HG03565 (cell line): ENCODE results near the gene IGF2BP2.
"Not testable (repeated sequence)": the region's sequence is repeated elsewhere in the genome, so short reads cannot be mapped to it uniquely, and the experiment has no call there.

Experiments
- ATAC-seq: cut with Tn5 transposase; IDR thresholded peaks from one replicate; pipeline ENCODE4 v1.9.1; 2021; ENCODE audit warnings: mild to moderate bottlenecking, moderate library complexity; ENCODE audit not compliant: unreplicated experiment

The IGF2BP2 gene

DNA sequence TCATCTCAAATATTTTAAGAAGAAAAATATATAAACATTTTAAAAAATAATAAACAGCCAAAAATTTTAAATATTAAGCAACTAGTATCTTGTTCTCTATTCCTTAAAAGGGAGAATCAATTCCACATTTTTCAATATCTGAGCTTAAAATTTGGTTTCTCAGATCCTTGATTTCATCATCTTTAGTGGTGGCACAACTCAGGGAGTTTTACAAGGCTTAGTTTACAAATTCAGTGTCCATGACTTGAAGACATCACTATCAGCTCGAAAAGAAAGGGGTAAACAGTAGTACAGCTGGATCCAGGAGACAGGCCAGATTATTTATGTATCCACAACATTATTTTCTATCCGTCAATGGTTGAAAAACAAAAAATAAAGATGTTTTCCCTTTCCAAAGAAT is 11.6 kb downstream of the IGF2BP2 start:
- ATAC-seq = no peak

- no peak for ATAC-seq
Observed at GRCh38 chr3:185807445-185808068, 17.3 kb downstream of the IGF2BP2 start.

DNA sequence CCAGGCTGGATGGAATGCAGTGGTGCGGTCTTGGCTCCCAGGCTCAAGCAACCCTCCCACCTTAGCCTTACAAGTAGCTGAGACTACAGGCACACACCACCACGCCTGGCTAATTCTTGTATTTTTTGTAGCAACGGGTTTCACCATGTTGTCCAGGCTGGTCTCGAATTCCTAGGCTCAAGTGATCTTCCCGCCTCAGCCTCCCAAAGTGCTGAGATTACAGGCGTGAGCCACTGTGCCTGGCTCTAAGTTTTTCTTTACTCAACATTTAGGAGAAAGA is 26.1 kb downstream of the IGF2BP2 start:
- not testable (repeated sequence) for ATAC-seq

- no peak for ATAC-seq
Observed at GRCh38 chr3:185797993-185798830, 26.6 kb downstream of the IGF2BP2 start.

DNA sequence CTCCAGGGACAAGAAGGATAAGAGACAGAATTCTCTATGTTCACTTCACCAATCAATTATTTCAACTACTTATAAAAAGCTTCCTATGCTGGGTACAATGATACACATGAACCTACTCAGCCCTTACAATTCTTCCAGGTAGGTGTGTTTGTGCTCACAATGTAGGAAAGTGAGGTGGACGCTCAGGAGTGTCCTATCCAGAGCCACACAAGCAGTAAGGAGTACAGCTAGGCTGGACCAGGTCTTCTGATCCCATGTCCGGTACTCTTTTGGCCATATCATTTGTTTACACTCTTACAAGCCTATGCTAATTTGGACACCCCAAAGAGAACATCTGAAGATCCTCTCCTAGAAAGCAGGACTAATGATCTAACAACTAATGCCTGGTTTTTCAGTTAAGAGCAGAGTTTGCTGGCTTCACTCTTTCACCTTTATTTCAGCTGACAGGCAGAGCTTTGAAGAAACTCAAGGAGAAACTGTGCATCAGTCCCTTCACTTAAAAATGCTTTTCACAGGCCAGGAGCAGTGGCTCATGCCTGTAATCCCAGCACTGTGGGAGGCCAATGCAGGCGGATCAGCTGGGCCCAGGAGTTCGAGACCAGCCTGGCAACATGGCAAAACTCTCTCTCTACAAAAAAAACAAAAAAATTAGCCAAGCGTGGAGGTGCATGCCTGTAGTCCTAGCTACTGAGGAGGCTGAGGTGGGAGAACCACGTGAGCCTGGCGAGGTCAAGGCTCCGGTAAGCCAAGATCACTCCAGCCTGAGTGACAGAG is 27.5 kb downstream of the IGF2BP2 start:
- no peak for ATAC-seq

- no peak for ATAC-seq
Observed at GRCh38 chr3:185796431-185797107, 28.3 kb downstream of the IGF2BP2 start.

DNA sequence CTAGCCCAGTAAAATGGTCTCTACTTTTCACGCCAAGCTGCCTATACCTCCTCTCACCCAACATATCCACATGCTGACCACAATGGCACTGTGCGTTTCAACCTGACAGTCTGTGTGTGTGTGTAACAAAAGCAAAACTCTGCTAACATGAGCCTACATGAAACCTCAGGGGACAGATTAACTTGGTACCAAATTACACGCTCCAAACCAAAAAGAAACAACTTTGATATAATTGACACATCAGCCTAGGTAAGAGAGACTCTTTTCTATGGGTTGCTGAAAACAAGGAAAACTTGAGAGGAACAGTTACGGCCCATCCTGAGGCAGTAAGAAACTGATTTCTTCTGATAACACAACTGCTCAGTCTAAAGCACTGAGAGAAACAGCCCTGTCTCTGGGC is 31.5 kb downstream of the IGF2BP2 start:
- ATAC-seq = no peak

GRCh38 chr3:185792955-185793354 is 31.9 kb downstream of the IGF2BP2 start:
- no peak for ATAC-seq

GRCh38 chr3:185789891-185790830 is 34.7 kb downstream of the IGF2BP2 start:
- no peak for ATAC-seq

DNA sequence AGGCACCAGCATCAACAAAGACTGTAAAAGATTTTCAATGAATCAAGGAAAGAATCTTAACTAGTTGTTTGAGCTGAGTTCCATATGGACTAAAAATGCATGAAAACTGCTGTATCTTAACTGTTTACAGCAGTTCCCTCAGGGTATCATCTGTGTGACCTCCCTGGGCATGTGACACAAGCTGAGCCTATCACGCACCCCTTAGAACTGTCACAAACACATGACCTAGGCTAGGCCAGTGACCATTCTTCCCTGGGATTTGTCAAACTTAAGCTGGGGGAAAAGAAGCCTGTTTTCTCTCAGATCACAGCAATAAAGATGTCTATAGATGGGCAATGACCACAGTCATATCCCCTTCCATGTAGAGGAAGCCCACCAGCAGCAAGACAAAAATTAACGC is 35.7 kb downstream of the IGF2BP2 start:
- ATAC-seq = no peak

- no peak for ATAC-seq
Observed at GRCh38 chr3:185788292-185788691, 36.5 kb downstream of the IGF2BP2 start.

- no peak for ATAC-seq
Observed at GRCh38 chr3:185786956-185787877, 37.6 kb downstream of the IGF2BP2 start.

- ATAC-seq = not testable (repeated sequence)
Observed at GRCh38 chr3:185786258-185786657, 38.6 kb downstream of the IGF2BP2 start.

- ATAC-seq = no peak
Observed at GRCh38 chr3:185784317-185784716, 40.5 kb downstream of the IGF2BP2 start.

GRCh38 chr3:185781759-185782158 is 43.1 kb downstream of the IGF2BP2 start:
- ATAC-seq = no peak

GRCh38 chr3:185779461-185779860 is 45.4 kb downstream of the IGF2BP2 start:
- no peak for ATAC-seq

- no peak for ATAC-seq
Observed at GRCh38 chr3:185778821-185779220, 46.0 kb downstream of the IGF2BP2 start.

DNA sequence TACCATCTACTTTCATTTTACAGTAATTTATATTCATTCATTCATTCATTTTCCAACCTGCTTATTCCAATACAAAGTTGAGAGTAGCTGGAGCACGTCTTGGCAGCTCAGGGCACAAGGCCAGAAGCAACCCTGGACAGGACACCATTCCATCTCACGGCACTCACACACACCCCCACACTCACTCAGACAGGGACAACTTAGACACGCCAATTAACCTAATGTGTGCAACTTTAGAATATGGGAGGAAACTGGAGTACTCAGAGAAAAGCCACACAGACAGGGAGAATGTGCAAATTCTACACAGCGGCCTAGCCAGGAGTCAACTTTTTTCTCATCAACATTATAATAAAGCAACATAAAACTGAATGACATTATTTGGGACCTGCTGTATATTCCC is 46.7 kb downstream of the IGF2BP2 start:
- no peak for ATAC-seq

DNA sequence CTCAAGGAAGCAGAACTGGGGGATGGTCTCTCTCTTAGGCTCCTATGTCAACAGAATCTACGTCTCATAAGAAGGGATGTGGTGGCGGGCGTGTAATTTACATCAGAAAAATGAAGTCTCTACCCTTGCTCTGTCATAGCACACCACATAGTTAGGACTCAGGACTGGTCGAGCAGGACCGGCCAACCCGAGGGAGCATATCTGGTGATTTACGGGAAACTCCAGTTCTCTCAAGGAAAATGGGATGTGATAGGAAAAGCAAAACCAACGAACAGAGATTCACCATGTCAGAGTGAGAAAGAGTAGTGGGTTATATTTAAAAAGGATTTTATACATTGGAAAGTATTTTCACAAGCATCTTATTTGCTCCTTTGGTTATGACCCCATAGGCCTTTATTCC is 54.7 kb downstream of the IGF2BP2 start:
- ATAC-seq = no peak
